Effector memory CD4-positive, alpha-beta T cell (primary cell): ENCODE results near the gene KCNC3.
"Not testable (repeated sequence)": the region's sequence is repeated elsewhere in the genome, so short reads cannot be mapped to it uniquely, and the experiment has no call there.

Experiments used
- DNase-seq, 3 donors: peaks; one replicate each; pipeline ENCODE4 v3.0.0-alpha.2; 2020
- H3K27ac ChIP-seq: 2 replicates; pipeline ENCODE4 v1.7.0; 2013; ENCODE audit warnings: mild to moderate bottlenecking, low read length, moderate library complexity; ENCODE audit not compliant: insufficient read depth, poor library complexity, severe bottlenecking
- H3K27me3 ChIP-seq: replicated peaks from 2 replicates; pipeline ENCODE4 v1.7.0; 2013; ENCODE audit warnings: mild to moderate bottlenecking, low read length; ENCODE audit not compliant: insufficient read depth, control insufficient read depth, poor library complexity, severe bottlenecking
- H3K36me3 ChIP-seq: 2 replicates; pipeline ENCODE4 v1.7.0; 2013; ENCODE audit warnings: mild to moderate bottlenecking, low read length, moderate library complexity; ENCODE audit not compliant: control insufficient read depth, insufficient read depth
- H3K4me1 ChIP-seq: 2 replicates; pipeline ENCODE4 v1.7.0; 2013; ENCODE audit warnings: low read length, mild to moderate bottlenecking; ENCODE audit not compliant: control insufficient read depth, insufficient read depth, poor library complexity, severe bottlenecking
- H3K4me3 ChIP-seq: 2 replicates; pipeline ENCODE4 v1.7.0; 2013; ENCODE audit warnings: low read length, low read depth, mild to moderate bottlenecking; ENCODE audit not compliant: insufficient read depth, poor library complexity, severe bottlenecking
- H3K9me3 ChIP-seq: 2 replicates; pipeline ENCODE4 v1.7.0; 2013; ENCODE audit warnings: mild to moderate bottlenecking, low read length, moderate library complexity; ENCODE audit not compliant: control insufficient read depth

Gene KCNC3

GRCh38 chr19:50353487-50353880 lies 24.3 kb upstream of the KCNC3 start:
- DNase-seq = not testable (repeated sequence)

GRCh38 chr19:50352242-50352641 lies 23.1 kb upstream of the KCNC3 start:
- Histone ChIP-seq H3K4me1 (no peaks in the 10 kb centered on the region), H3K9me3 (no peaks in the 10 kb centered on the region), H3K4me3 (no peak overlapping the region), H3K36me3 (no peaks in the 10 kb centered on the region), H3K27me3 (no peaks in the 10 kb centered on the region), H3K27ac (no peak overlapping the region)
- DNase-seq = no peak

More at GRCh38 chr19:50353487-50353880, 24.3 kb upstream of the KCNC3 start:
- not testable (repeated sequence) for H3K36me3 ChIP-seq, H3K27me3 ChIP-seq, H3K4me3 ChIP-seq, H3K9me3 ChIP-seq, H3K27ac ChIP-seq, H3K4me1 ChIP-seq

- DNase-seq = no peak
Measured at GRCh38 chr19:50349277-50350057, 20.3 kb upstream of the KCNC3 start.

GRCh38 chr19:50347089-50347581 lies 18.0 kb upstream of the KCNC3 start:
- H3K27ac ChIP-seq, H3K27me3 ChIP-seq, DNase-seq, H3K36me3 ChIP-seq, H3K4me3 ChIP-seq, H3K9me3 ChIP-seq, H3K4me1 ChIP-seq: not testable (repeated sequence)

More at GRCh38 chr19:50349277-50350057, 20.3 kb upstream of the KCNC3 start:
- H3K27ac ChIP-seq = no peak overlapping the region
- no peaks in the 10 kb centered on the region for H3K36me3 ChIP-seq
- H3K27me3 ChIP-seq = no peaks in the 10 kb centered on the region
- no peaks in the 10 kb centered on the region for H3K4me1 ChIP-seq
- no peaks in the 10 kb centered on the region for H3K9me3 ChIP-seq
- no peak overlapping the region for H3K4me3 ChIP-seq

GRCh38 chr19:50344661-50345318 lies 15.6 kb upstream of the KCNC3 start:
- H3K27ac ChIP-seq = no peak overlapping the region
- H3K4me3 ChIP-seq = no peak overlapping the region
- H3K9me3 ChIP-seq = no peaks in the 10 kb centered on the region
- DNase-seq = no peak
- H3K36me3 ChIP-seq = no peaks in the 10 kb centered on the region
- no peaks in the 10 kb centered on the region for H3K27me3 ChIP-seq
- no peaks in the 10 kb centered on the region for H3K4me1 ChIP-seq

- Histone ChIP-seq H3K4me1 (no peaks in the 10 kb centered on the region), H3K27ac (no peak overlapping the region), H3K36me3 (no peaks in the 10 kb centered on the region), H3K9me3 (no peaks in the 10 kb centered on the region), H3K27me3 (no peaks in the 10 kb centered on the region), H3K4me3 (no peak overlapping the region)
- DNase-seq = no peak
Measured at GRCh38 chr19:50341091-50341564, 12.0 kb upstream of the KCNC3 start.

GRCh38 chr19:50340331-50340730 lies 11.2 kb upstream of the KCNC3 start:
- DNase-seq = no peak
- H3K27me3 ChIP-seq = no peaks in the 10 kb centered on the region
- H3K4me1 ChIP-seq = no peaks in the 10 kb centered on the region
- no peaks in the 10 kb centered on the region for H3K36me3 ChIP-seq
- no peak overlapping the region for H3K27ac ChIP-seq
- no peaks in the 10 kb centered on the region for H3K9me3 ChIP-seq
- no peak overlapping the region for H3K4me3 ChIP-seq

- H3K27me3 ChIP-seq = peaks cover 12% of the 10 kb centered on the region
- H3K9me3 ChIP-seq, H3K4me3 ChIP-seq, DNase-seq, H3K36me3 ChIP-seq, H3K27ac ChIP-seq: not testable (repeated sequence)
- peaks cover 19% of the 10 kb centered on the region for H3K4me1 ChIP-seq
Measured at GRCh38 chr19:50337031-50337430, 7.9 kb upstream of the KCNC3 start.

GRCh38 chr19:50334741-50335421 lies 5.7 kb upstream of the KCNC3 start:
- H3K4me3 ChIP-seq = no peak overlapping the region
- no peaks in the 10 kb centered on the region for H3K9me3 ChIP-seq
- no peaks in the 10 kb centered on the region for H3K36me3 ChIP-seq
- no peak overlapping the region for H3K27ac ChIP-seq
- peaks cover 22% of the 10 kb centered on the region for H3K27me3 ChIP-seq
- peaks cover 40% of the 10 kb centered on the region for H3K4me1 ChIP-seq
- no peak for DNase-seq
